WERI-Rb-1 (cell line): Measurements from ENCODE around the gene LBX2.

ENCODE experiments used
- DNase-seq: peaks from one replicate; pipeline ENCODE4 v3.0.0-alpha.2; 2020
- H3K27ac ChIP-seq: fragments of 250-450 bp; sonication (Bioruptor Pico); 2 replicates; pipeline ENCODE4 v1.5.1; 2020; ENCODE audit warnings: mild to moderate bottlenecking, moderate library complexity
- H3K27me3 ChIP-seq: fragments of 250-450 bp; sonication (Bioruptor Pico); 2 replicates; pipeline ENCODE4 v1.5.1; 2021; ENCODE audit warnings: mild to moderate bottlenecking, low read depth, moderate library complexity; ENCODE audit not compliant: insufficient read depth, severe bottlenecking
- H3K36me3 ChIP-seq: fragments of 250-450 bp; sonication (Bioruptor Pico); 2 replicates; pipeline ENCODE4 v1.5.1; 2020; ENCODE audit warnings: mild to moderate bottlenecking, moderate library complexity
- H3K4me3 ChIP-seq: 2 replicates; pipeline ENCODE4 v1.5.1; 2011; ENCODE audit warnings: low read depth, mild to moderate bottlenecking, control low read depth, low read length
- H3K9me3 ChIP-seq: fragments of 250-450 bp; sonication (Bioruptor Pico); 2 replicates; pipeline ENCODE4 v1.5.1; 2021; ENCODE audit warnings: mild to moderate bottlenecking, moderate library complexity; ENCODE audit not compliant: severe bottlenecking
- CTCF ChIP-seq: IDR thresholded peaks from 2 replicates; pipeline ENCODE4 v1.5.1; 2011; ENCODE audit warnings: low read depth, mild to moderate bottlenecking, control low read depth, inconsistent platforms, low read length

LBX2 gene

DNA sequence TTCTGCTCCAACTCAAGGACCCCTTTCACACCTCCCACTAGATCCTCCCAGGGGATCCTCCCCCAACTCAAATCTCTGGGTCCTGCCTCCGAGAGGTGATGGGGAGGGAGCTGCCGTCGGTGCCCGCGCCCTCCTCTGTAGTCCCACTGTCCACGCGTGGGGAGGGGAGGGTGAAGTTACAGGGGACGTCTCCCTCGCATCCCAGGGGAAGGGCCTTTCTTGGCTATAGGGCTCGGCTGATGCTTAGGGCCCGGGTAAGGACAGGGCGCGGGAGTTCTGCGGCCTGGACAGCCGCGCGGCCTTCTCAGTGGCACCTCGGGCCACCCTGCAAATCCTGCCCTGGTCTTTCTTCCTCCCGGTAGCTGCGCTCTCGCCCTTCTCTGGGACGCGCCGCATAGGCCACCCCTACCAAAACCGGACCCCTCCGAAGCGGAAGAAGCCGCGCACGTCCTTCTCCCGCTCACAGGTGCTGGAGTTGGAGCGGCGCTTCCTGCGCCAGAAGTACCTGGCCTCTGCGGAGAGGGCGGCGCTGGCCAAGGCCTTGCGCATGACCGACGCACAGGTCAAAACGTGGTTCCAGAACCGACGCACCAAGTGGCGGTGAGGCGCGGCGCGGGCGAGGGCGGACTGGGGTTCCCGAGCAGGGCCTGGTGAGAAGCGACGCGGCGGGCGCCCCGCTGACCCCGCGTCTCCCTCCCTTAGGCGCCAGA lies 16.0 kb upstream of the LBX2 start:
- Histone ChIP-seq H3K9me3 (no peaks in the 10 kb centered on the region), H3K36me3 (peaks cover 10% of the 10 kb centered on the region; the same call in 1 of the 2 replicates), H3K27ac (no peak overlapping the region), H3K27me3 (no peaks in the 10 kb centered on the region), H3K4me3 (no peak overlapping the region)
- no peak for DNase-seq
- TF ChIP-seq CTCF = no peak

DNA sequence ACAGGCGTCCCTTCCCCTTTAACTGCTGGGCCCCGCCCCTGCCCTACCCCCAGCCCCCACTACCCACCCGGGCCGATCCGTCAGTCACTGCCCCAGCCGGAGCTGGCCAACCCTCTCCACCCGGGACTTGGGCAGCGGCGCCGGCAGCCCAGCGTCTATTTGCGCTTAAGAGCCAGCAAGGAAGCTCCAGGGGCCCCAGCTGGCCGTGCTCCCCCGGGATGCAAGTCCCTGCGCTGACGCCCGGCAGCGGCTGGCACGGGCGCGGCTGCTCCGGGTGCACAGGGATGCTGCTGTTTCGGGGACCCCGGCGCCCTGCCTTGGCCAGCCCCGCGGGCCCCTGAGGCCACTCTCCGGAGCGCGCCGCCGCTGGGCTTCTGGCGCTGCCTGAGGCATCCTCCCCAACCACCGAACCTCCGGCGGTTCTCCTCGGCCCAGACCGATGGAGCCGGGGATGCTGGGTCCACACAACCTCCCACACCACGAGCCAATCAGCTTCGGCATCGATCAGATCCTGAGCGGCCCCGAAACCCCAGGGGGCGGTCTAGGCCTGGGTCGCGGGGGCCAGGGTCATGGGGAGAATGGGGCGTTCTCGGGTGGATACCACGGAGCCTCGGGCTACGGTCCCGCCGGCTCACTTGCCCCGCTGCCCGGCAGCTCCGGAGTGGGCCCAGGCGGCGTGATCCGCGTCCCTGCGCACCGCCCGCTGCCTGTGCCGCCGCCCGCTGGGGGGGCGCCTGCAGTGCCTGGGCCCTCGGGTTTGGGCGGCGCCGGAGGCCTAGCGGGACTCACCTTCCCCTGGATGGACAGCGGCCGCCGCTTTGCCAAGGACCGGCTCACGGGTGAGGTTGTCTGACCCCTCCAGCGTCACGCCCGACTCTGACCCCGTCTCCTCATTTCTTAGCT lies 15.2 kb upstream of the LBX2 start, which contains the start of gene TLX2:
Gene TLX2, plus strand, starts transcription at position 83 of the 903 bp plus-strand sequence. Its CDS starts 357 bp downstream, at position 440.
- Histone ChIP-seq H3K4me3 (peak within 1 kb of the TSS; percentile 49), H3K27me3 (no peaks in the 10 kb centered on the region), H3K9me3 (no peaks in the 10 kb centered on the region), H3K36me3 (peaks cover 10% of the 10 kb centered on the region; the same call in 1 of the 2 replicates), H3K27ac (peak within 1 kb of the TSS; percentile 100)
- TF ChIP-seq CTCF = no peak
- no peak for DNase-seq

GRCh38 chr2:74513605-74514367 lies 14.4 kb upstream of the LBX2 start:
- Histone ChIP-seq H3K27me3 (no peaks in the 10 kb centered on the region), H3K9me3 (no peaks in the 10 kb centered on the region), H3K27ac (peak overlapping the region; percentile 100), H3K36me3 (peaks cover 10% of the 10 kb centered on the region; the same call in 1 of the 2 replicates), H3K4me3 (peak overlapping the region; percentile 49)
- TF ChIP-seq CTCF = no peak
- no peak for DNase-seq

GRCh38 chr2:74512744-74513604 lies 13.6 kb upstream of the LBX2 start:
- Histone ChIP-seq H3K27me3 (no peaks in the 10 kb centered on the region), H3K4me3 (peak overlapping the region; percentile 49), H3K9me3 (no peaks in the 10 kb centered on the region), H3K36me3 (peaks cover 10% of the 10 kb centered on the region; the same call in 1 of the 2 replicates), H3K27ac (peak overlapping the region; percentile 100)
- DNase-seq = peak; percentile 94
- TF ChIP-seq CTCF = no peak
